Fibroblast of skin of right quadriceps (primary cell): Measurements from ENCODE around the gene FARSB.

ENCODE experiments used
- DNase-seq: peaks from one replicate; pipeline ENCODE4 v3.0.0-alpha.2; 2013

The FARSB gene

GRCh38 chr2:222545823-222546795, 109.8 kb downstream of the FARSB start:
- DNase-seq: no peak

GRCh38 chr2:222544661-222545060, 111.2 kb downstream of the FARSB start:
- no peak for DNase-seq

- DNase-seq: no peak
Measured at GRCh38 chr2:222538535-222538934, 117.4 kb downstream of the FARSB start.

- DNase-seq: no peak
Measured at GRCh38 chr2:222535477-222535876, 120.4 kb downstream of the FARSB start.

- DNase-seq: no peak
Measured at GRCh38 chr2:222532315-222532714, 123.6 kb downstream of the FARSB start.

- DNase-seq: no peak
Measured at GRCh38 chr2:222526480-222527277, 129.2 kb downstream of the FARSB start.

GRCh38 chr2:222525811-222526210, 130.1 kb downstream of the FARSB start:
- DNase-seq: no peak

GRCh38 chr2:222523783-222524544, 131.9 kb downstream of the FARSB start:
- no peak for DNase-seq

- no peak for DNase-seq
Measured at GRCh38 chr2:222522082-222522481, 133.8 kb downstream of the FARSB start.

GRCh38 chr2:222521099-222521498, 134.8 kb downstream of the FARSB start:
- no peak for DNase-seq
